ENCODE results near the gene E2F6.

Gene E2F6

GRCh38 chr2:11505652-11506610 is 40.0 kb upstream of the E2F6 start:
- Histone ChIP-seq H3K9me3 (ENCODE audit: control insufficient read depth, insufficient read depth, low read depth, low read length) (peaks cover 10% of the 10 kb centered on the region), H3K27me3 (ENCODE audit: control insufficient read depth, insufficient read depth, low read length) (no peaks in the 10 kb centered on the region), H3K9ac (ENCODE audit: low read length) (no peak overlapping the region)

GRCh38 chr2:11503354-11503927 is 37.5 kb upstream of the E2F6 start:
- H3K9ac ChIP-seq (ENCODE audit: low read length) = no peak overlapping the region
- no peak overlapping the region for H3K4me3 ChIP-seq (ENCODE audit: low read depth, low read length)
- H3K27ac ChIP-seq (ENCODE audit: low read depth, low read length) = no peak overlapping the region
- no peaks in the 10 kb centered on the region for H3K27me3 ChIP-seq (ENCODE audit: control insufficient read depth, insufficient read depth, low read length)
- peaks cover 10% of the 10 kb centered on the region for H3K9me3 ChIP-seq (ENCODE audit: control insufficient read depth, insufficient read depth, low read depth, low read length)
- H3K4me1 ChIP-seq (ENCODE audit: control insufficient read depth, insufficient read depth, low read length) = peaks cover 18% of the 10 kb centered on the region
- no peaks in the 10 kb centered on the region for H3K36me3 ChIP-seq (ENCODE audit: control insufficient read depth, insufficient read depth, low read length)

More at GRCh38 chr2:11505652-11506610, 40.0 kb upstream of the E2F6 start:
- Histone ChIP-seq H3K4me1 (ENCODE audit: control insufficient read depth, insufficient read depth, low read length) (peaks cover under 1% of the 10 kb centered on the region; the same call in 1 of the 2 replicates), H3K36me3 (ENCODE audit: control insufficient read depth, insufficient read depth, low read length) (no peaks in the 10 kb centered on the region), H3K4me3 (ENCODE audit: low read depth, low read length) (no peak overlapping the region), H3K27ac (ENCODE audit: low read depth, low read length) (no peak overlapping the region)

DNA sequence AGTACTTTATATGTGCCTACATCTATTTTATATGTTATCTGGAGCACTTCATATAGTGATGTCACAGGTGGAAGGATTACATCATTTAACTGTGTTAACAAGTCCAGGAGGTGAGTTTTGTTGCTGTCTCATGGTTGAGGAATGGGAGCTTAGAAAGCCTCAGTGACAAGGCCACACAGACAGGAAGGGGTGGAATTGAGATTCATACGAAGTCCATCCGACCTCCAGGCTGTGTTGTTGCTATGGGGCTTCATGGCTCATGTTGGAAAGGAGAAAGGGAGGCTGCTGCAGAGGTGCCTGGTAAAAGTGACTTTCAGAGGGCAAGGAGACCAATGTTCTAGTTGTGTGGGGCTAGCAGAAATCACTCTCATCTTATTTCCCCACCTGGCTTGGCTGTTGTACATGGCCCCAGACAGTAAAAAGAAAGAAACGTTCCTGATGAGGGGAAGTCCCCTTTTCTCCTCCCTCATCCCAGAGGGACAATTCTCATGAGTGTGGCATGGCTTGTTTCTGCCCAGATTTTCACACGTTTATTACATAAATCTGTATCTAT is 36.9 kb upstream of the E2F6 start:
- Histone ChIP-seq H3K9ac (ENCODE audit: low read length) (no peak overlapping the region), H3K27ac (ENCODE audit: low read depth, low read length) (no peak overlapping the region), H3K4me3 (ENCODE audit: low read depth, low read length) (no peak overlapping the region), H3K27me3 (ENCODE audit: control insufficient read depth, insufficient read depth, low read length) (no peaks in the 10 kb centered on the region), H3K36me3 (ENCODE audit: control insufficient read depth, insufficient read depth, low read length) (no peaks in the 10 kb centered on the region), H3K9me3 (ENCODE audit: control insufficient read depth, insufficient read depth, low read depth, low read length) (peaks cover 10% of the 10 kb centered on the region), H3K4me1 (ENCODE audit: control insufficient read depth, insufficient read depth, low read length) (peaks cover 23% of the 10 kb centered on the region)

- H3K27me3 ChIP-seq (ENCODE audit: control insufficient read depth, insufficient read depth, low read length) = no peaks in the 10 kb centered on the region
- no peak overlapping the region for H3K27ac ChIP-seq (ENCODE audit: low read depth, low read length)
- H3K9ac ChIP-seq (ENCODE audit: low read length) = no peak overlapping the region
- no peaks in the 10 kb centered on the region for H3K36me3 ChIP-seq (ENCODE audit: control insufficient read depth, insufficient read depth, low read length)
- no peak overlapping the region for H3K4me3 ChIP-seq (ENCODE audit: low read depth, low read length)
- peaks cover 10% of the 10 kb centered on the region for H3K9me3 ChIP-seq (ENCODE audit: control insufficient read depth, insufficient read depth, low read depth, low read length)
- H3K4me1 ChIP-seq (ENCODE audit: control insufficient read depth, insufficient read depth, low read length) = peaks cover 27% of the 10 kb centered on the region
Measured at GRCh38 chr2:11500702-11501303, 34.8 kb upstream of the E2F6 start.

DNA sequence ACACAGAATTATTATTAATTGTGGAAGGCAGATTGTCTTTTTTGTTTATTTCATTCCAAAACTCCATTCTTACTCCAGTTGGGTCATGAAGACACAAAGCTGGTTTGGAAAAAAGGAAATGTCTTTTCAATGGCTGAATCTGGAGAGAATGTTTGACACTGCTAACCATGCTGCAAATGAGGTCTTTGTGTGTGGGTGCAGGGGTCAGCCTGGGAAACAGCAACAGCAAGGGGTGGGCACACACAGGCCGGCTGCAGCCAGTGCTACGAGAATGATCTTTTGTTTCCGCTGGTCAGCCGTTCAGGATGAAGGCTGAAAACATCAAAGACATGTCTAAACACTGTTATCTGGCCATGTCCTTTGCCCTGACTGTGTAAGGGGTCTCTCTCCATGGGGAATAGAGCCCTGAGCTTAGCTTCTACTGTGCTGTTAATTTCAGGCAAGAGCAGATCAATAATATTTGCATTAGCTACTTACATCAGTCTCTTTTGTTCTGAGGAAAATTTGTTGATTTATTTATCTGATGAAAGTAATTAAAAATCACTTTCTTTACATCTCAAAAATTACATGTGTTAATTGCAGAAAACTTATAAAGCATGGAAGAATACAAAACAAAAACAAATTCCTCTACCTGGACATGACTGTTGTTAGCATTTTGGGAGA is 33.3 kb upstream of the E2F6 start:
- Histone ChIP-seq H3K27ac (ENCODE audit: low read depth, low read length) (no peak overlapping the region; the same call in 1 of the 2 replicates), H3K36me3 (ENCODE audit: control insufficient read depth, insufficient read depth, low read length) (no peaks in the 10 kb centered on the region), H3K4me1 (ENCODE audit: control insufficient read depth, insufficient read depth, low read length) (peaks cover 32% of the 10 kb centered on the region), H3K27me3 (ENCODE audit: control insufficient read depth, insufficient read depth, low read length) (no peaks in the 10 kb centered on the region), H3K4me3 (ENCODE audit: low read depth, low read length) (no peak overlapping the region), H3K9me3 (ENCODE audit: control insufficient read depth, insufficient read depth, low read depth, low read length) (peaks cover 10% of the 10 kb centered on the region), H3K9ac (ENCODE audit: low read length) (no peak overlapping the region)

GRCh38 chr2:11498543-11499034 is 32.6 kb upstream of the E2F6 start:
- H3K9me3 ChIP-seq (ENCODE audit: control insufficient read depth, insufficient read depth, low read depth, low read length) = peaks cover 9% of the 10 kb centered on the region
- H3K4me1 ChIP-seq (ENCODE audit: control insufficient read depth, insufficient read depth, low read length) = peaks cover 32% of the 10 kb centered on the region
- H3K36me3 ChIP-seq (ENCODE audit: control insufficient read depth, insufficient read depth, low read length) = no peaks in the 10 kb centered on the region
- no peak overlapping the region for H3K9ac ChIP-seq (ENCODE audit: low read length)
- no peaks in the 10 kb centered on the region for H3K27me3 ChIP-seq (ENCODE audit: control insufficient read depth, insufficient read depth, low read length)
- no peak overlapping the region for H3K4me3 ChIP-seq (ENCODE audit: low read depth, low read length)
- no peak overlapping the region; the same call in 1 of the 2 replicates for H3K27ac ChIP-seq (ENCODE audit: low read depth, low read length)

- Histone ChIP-seq H3K36me3 (ENCODE audit: control insufficient read depth, insufficient read depth, low read length) (no peaks in the 10 kb centered on the region), H3K27me3 (ENCODE audit: control insufficient read depth, insufficient read depth, low read length) (no peaks in the 10 kb centered on the region), H3K9me3 (ENCODE audit: control insufficient read depth, insufficient read depth, low read depth, low read length) (no peaks in the 10 kb centered on the region), H3K4me3 (ENCODE audit: low read depth, low read length) (no peak overlapping the region), H3K4me1 (ENCODE audit: control insufficient read depth, insufficient read depth, low read length) (peaks cover 43% of the 10 kb centered on the region), H3K9ac (ENCODE audit: low read length) (no peak overlapping the region), H3K27ac (ENCODE audit: low read depth, low read length) (no peak overlapping the region)
Measured at GRCh38 chr2:11495844-11496681, 30.1 kb upstream of the E2F6 start.

DNA sequence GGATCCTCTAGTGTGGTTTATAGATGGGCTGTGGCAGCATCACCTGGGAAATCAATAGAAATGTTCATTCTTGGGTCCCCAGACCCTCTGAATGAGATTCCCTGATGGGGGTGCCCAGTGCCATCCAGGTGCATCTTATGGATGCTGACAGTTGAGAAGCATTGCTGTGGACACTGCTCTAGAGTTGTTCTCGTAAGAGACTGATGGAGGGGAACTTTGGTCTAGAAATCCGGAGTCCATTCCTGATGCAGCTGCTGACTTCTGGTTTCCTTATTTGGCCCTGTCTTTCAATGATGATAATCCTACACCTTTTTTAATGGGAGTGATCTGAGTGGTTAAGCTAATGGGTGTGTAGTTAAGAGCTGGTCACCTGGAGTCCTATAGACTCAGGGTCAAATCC is 28.3 kb upstream of the E2F6 start:
- H3K27ac ChIP-seq (ENCODE audit: low read depth, low read length) = no peak overlapping the region
- peaks cover 33% of the 10 kb centered on the region for H3K4me1 ChIP-seq (ENCODE audit: control insufficient read depth, insufficient read depth, low read length)

GRCh38 chr2:11493282-11493681 is 27.3 kb upstream of the E2F6 start:
- no peaks in the 10 kb centered on the region for H3K36me3 ChIP-seq (ENCODE audit: control insufficient read depth, insufficient read depth, low read length)
- H3K4me1 ChIP-seq (ENCODE audit: control insufficient read depth, insufficient read depth, low read length) = peaks cover 23% of the 10 kb centered on the region; the same call in 1 of the 2 replicates
- H3K27ac ChIP-seq (ENCODE audit: low read depth, low read length) = no peak overlapping the region
- no peak overlapping the region for H3K9ac ChIP-seq (ENCODE audit: low read length)
- no peaks in the 10 kb centered on the region for H3K27me3 ChIP-seq (ENCODE audit: control insufficient read depth, insufficient read depth, low read length)
- H3K4me3 ChIP-seq (ENCODE audit: low read depth, low read length) = no peak overlapping the region
- H3K9me3 ChIP-seq (ENCODE audit: control insufficient read depth, insufficient read depth, low read depth, low read length) = peaks cover 5% of the 10 kb centered on the region

More for the DNA sequence above, 28.3 kb upstream of the E2F6 start:
- Histone ChIP-seq H3K36me3 (ENCODE audit: control insufficient read depth, insufficient read depth, low read length) (no peaks in the 10 kb centered on the region), H3K9me3 (ENCODE audit: control insufficient read depth, insufficient read depth, low read depth, low read length) (peaks cover 5% of the 10 kb centered on the region), H3K4me3 (ENCODE audit: low read depth, low read length) (no peak overlapping the region), H3K9ac (ENCODE audit: low read length) (no peak overlapping the region), H3K27me3 (ENCODE audit: control insufficient read depth, insufficient read depth, low read length) (no peaks in the 10 kb centered on the region)

DNA sequence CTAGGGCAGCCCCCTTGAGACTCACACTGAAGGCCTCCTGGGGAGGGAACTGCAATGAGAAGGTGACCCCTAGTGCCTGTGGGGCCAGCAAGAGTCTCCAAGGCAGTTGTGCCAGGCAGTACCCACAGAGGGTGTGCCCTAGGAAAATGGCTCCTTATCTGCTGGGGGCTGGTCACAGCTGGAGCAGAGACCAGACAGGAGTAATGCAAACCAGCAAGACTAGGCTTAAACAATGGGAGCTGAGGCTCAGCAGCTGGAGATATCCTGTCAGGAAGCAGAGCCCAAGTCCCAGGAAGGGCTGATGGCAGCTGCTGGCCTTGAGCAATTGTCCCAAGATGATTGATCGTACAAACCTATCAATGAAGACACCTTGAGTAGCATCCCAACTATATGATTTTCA is 26.8 kb upstream of the E2F6 start:
- Histone ChIP-seq H3K36me3 (ENCODE audit: control insufficient read depth, insufficient read depth, low read length) (no peaks in the 10 kb centered on the region), H3K27ac (ENCODE audit: low read depth, low read length) (no peak overlapping the region), H3K9me3 (ENCODE audit: control insufficient read depth, insufficient read depth, low read depth, low read length) (peaks cover 5% of the 10 kb centered on the region), H3K9ac (ENCODE audit: low read length) (no peak overlapping the region), H3K4me1 (ENCODE audit: control insufficient read depth, insufficient read depth, low read length) (peaks cover 20% of the 10 kb centered on the region; the same call in 1 of the 2 replicates), H3K27me3 (ENCODE audit: control insufficient read depth, insufficient read depth, low read length) (no peaks in the 10 kb centered on the region), H3K4me3 (ENCODE audit: low read depth, low read length) (no peak overlapping the region)
